ENCODE measurements around the gene TBXAS1.

GRCh38 chr7:139850906-139851305, 21.8 kb downstream of the TBXAS1 start:
- TF ChIP-seq CTCF (IDR thresholded peaks at IDR 0.05), result no peak
- no peak for TF ChIP-seq POLR2AphosphoS5 (IDR thresholded peaks at IDR 0.05)

Data from transverse colon (tissue), 4 donors.